NCI-H2107 treated with DMSO at 0.1 percent for 48 hours (cell line): ENCODE data around the gene TMEM253.

Experiments
- DNase-seq: peaks from one replicate; lab custom pipeline; 2025; ENCODE audit not compliant: unreplicated experiment; lab: John Stamatoyannopoulos, UW

The TMEM253 gene

DNA sequence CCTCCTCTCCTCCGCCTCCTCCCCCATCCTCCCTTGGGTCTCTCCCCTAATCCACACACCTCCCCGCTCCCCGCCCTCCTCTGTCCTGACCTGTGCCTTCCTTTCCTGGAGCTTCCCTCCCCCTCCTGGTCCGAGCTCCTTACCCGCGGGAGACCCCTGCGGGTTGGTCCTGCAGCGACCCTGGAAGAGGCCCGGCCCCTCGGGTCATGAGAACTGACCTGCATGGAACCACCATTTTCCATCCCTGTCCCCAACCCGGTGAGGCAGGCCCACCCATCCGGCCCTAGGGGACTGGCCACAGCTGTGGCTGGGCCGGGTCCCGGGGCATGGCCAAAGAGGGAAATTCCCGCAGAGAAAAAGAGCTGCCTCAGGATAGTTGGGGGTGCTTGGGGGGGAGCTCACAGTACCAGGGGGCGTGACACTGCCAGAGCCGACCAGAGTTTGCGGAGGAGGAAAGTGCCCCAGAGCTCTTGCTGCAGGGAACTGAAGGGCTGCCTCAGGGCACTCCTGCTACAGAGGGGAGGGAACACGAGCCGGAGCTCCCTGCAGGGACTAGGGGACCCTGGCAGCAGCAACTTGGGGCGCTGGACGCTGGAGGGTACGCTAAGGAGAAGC, 30.1 kb upstream of the TMEM253 start:
- peak; percentile 29 for DNase-seq

DNA sequence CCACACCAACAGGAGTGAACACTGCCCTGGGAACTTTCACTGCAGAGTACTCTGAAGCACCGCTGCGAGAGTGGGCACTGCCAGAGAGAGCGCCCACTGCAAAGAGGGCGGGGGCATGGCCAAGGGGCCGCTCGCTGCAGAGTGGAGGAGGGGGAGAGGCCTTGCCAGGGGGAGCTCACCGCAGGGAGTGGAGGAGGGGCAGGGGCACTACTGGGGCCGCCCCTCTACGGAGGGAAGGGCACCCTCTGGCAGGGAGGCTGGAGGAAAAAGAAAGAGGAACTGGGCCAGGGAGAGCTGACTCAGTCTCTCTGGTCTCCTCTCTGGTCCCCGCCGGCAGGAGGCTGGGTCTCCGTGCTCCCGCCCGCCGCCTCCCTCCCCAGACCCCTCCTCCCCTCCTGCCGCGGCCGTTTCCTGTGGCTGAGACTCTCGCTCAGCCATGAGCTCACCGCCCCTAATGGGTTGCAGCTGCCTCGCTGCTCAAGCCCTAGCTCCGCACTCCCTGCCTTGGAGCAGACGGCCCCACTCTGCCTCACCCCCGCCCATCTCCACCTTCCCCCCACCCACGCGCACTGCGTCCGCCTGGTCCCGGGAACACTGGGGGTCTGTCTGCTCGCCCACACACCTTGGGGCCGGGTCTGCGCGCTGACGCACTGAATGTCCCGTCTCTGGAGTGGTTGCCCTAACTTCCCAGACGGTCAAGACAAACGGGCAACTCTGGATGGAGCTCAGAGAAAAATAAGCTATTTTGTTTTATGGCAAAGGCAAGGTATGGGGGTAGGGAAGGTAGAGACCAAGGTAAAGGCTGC, 29.4 kb upstream of the TMEM253 start:
- DNase-seq = peak; percentile 74

DNA sequence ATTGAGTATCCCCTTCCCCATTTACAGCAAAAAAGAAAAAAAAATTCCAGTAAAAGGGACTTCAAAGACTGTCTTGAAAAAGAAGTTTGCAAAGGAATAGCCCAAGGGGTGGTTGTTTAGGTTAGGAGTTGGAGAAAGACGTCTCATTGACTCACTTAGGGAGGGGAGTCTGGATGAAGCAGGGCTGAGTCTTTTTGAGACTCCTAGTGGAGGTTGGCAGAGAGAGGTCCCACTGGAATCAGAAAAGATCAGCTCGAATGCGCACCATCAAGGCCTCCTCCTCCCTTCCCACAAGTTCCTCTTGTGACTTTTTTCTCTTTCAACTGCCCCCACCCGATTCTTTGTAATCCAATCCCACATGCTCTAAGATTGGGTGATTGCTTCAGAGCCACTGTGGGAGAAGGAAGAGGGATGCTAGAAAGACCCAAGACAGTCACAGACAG, 28.8 kb upstream of the TMEM253 start:
- DNase-seq = no peak

DNA sequence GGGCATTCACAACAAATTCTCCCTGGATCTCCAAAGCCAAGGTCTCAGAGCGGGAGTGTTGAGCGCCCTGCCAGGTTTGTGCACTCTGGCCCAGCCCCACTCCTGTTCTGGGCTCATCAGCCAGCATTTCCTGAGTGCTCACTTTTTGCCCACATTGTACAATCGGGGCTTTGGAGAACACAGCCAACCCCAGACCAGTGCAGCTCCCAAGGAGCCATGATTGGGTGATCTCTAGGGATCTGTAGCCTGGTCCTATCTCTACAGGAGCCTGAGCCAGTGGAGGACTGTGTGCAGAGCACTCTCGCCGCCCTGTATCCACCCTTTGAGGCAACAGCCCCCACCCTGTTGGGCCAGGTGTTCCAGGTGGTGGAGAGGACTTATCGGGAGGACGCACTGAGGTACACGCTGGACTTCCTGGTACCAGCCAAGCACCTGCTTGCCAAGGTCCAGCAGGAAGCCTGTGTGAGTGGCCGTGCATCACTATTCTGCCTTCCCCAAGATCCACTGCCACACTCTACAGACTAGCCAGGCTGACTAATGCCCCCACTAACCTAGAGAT, 28.0 kb upstream of the TMEM253 start:
- DNase-seq = no peak

DNA sequence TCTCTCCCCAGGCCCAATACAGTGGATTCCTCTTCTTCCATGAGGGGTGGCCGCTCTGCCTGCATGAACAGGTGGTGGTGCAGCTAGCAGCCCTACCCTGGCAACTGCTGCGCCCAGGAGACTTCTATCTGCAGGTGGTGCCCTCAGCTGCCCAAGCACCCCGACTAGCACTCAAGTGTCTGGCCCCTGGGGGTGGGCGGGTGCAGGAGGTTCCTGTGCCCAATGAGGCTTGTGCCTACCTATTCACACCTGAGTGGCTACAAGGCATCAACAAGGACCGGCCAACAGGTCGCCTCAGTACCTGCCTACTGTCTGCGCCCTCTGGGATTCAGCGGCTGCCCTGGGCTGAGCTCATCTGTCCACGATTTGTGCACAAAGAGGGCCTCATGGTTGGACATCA, 26.9 kb upstream of the TMEM253 start:
- no peak for DNase-seq

DNA sequence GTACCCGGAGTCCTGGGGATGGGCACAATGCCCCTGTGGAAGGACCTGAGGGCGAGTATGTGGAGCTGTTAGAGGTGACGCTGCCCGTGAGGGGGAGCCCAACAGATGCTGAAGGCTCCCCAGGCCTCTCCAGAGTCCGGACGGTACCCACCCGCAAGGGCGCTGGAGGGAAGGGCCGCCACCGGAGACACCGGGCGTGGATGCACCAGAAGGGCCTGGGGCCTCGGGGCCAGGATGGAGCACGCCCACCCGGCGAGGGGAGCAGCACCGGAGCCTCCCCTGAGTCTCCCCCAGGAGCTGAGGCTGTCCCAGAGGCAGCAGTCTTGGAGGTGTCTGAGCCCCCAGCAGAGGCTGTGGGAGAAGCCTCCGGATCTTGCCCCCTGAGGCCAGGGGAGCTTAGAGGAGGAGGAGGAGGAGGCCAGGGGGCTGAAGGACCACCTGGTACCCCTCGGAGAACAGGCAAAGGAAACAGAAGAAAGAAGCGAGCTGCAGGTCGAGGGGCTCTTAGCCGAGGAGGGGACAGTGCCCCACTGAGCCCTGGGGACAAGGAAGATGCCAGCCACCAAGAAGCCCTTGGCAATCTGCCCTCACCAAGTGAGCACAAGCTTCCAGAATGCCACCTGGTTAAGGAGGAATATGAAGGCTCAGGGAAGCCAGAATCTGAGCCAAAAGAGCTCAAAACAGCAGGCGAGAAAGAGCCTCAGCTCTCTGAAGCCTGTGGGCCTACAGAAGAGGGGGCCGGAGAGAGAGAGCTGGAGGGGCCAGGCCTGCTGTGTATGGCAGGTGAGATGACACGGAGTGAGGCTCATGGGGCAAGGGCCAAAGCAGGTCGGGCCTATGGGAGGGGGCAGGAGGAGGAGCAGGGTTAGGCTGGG, 26.2 kb upstream of the TMEM253 start:
- no peak for DNase-seq

DNA sequence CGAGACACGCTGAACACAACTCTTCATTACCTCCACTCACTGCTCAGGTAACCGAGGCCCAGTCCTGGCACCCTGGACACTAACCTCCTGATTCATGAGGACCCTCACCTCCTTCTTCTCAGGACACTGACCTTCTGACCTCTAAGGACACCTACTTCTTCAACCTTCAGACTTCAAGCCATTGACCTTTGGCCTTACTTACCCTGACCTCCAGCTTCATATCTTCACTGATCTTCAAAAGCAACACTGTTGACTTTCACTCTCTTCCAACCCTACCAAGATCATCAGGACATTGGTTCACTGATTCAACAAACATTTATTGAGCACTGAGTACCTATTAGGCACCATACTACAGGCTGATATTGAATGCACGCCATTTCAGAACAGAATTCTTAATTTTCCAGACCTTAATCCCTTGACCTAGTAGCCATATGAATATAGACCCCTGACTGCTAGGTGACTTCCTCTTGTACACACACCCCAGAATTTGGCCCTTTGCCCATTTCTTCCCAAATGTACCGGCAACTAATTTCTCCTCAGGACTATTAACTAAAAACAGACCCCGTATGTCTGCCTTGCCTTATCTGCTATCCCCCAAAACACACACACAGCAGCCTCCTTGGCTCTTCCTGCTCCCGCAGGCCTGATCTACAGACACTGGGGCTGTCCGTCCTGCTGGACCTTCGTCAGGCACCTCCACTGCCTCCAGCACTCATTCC, 25.0 kb upstream of the TMEM253 start:
- no peak for DNase-seq

DNA sequence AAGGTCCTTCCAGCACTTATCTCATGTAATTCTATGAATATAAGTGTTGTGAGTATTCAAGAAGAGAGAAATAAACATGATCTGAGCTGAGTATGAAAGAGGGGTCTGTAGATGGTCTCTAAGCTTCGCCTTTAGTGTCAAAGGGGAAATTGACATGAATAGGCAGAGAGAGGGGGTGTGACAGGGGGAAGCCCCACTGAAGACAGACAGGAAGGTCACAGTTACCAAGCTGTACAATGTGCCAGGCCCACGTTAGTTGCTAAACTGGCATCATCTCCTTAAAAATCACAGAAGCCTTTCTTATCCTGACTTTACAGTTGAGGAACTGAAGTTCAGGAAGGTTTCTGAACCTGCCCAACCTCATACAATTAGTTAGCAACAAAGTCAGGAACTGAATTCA, 23.2 kb upstream of the TMEM253 start:
- DNase-seq = no peak

DNA sequence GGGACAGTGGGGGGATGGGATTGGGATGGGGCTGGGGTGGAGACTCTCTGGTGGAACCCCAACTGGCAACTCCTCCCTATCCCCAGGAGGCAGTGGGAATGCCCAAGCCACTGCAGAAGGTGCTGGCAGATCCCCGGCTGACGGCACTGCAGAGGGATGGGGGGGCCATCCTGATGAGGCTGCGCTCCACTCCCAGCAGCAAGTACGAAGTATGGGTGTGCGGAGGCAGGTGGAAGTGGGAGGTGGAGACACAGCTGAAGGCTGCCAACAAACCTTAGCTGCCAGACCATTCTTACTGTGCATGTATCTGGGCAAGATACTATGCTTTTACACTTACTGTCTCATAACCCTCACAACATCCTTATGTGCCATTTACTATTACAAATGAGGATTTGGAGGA, 22.6 kb upstream of the TMEM253 start:
- DNase-seq = no peak

DNA sequence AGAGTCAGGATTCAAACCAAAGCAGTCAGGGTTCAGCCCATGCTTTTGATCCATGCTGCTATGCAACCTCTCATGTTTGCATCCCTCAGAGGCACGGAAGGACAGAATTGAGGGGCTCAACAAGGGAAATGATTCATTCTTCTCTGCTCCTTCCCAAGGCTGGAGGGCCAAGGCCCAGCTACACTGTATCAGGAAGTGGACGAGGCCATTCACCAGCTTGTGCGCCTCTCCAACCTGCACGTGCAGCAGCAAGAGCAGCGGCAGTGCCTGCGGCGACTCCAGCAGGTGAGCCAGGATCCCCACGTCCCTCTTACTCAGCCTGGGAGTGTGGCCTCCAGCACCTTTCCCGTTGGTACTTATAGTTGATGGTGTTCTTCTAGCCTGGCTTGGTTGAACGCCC, 22.1 kb upstream of the TMEM253 start:
- no peak for DNase-seq

DNA sequence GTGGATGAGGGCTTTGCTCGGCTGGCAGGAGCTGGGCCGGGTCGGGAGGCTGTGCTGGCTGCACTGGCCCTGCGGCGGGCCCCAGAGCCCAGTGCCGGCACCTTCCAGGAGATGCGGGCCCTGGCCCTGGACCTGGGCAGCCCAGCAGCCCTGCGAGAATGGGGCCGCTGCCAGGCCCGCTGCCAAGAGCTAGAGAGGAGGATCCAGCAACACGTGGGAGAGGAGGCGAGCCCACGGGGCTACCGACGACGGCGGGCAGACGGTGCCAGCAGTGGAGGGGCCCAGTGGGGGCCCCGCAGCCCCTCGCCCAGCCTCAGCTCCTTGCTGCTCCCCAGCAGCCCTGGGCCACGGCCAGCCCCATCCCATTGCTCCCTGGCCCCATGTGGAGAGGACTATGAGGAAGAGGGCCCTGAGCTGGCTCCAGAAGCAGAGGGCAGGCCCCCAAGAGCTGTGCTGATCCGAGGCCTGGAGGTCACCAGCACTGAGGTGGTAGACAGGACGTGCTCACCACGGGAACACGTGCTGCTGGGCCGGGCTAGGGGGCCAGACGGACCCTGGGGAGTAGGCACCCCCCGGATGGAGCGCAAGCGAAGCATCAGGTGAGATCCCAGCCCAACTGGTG, 19.2 kb upstream of the TMEM253 start:
- no peak for DNase-seq

DNA sequence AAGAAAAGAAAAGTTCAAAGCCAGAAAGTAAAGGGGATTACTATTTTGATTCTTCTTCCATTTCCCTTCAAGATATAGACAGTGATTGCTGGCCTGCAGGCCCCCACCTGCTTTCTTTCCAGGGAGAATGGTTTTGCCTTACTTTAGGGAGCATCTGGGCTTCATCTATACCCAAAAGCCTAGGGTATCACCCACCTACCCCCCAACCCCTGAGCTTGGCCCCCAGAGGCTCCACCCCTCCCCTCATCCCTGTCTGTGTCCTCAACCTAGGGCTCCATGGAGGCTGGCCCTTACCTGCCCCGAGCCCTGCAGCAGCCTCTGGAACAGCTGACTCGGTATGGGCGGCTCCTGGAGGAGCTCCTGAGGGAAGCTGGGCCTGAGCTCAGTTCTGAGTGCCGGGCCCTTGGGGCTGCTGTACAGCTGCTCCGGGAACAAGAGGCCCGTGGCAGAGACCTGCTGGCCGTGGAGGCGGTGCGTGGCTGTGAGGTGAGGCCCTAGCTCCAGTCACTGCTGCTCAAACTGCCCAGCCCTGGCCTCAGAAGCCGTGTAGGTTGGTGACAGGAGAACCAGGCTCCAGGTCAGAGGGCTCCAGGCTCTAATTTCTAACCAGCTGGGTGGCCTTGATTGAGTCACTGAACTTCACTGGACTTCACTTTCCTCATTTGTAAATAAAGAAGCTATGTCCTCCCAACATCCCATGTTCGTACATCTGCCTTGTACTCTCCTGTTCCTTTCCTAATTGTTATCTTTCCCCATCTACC, 17.1 kb upstream of the TMEM253 start:
- DNase-seq = no peak

DNA sequence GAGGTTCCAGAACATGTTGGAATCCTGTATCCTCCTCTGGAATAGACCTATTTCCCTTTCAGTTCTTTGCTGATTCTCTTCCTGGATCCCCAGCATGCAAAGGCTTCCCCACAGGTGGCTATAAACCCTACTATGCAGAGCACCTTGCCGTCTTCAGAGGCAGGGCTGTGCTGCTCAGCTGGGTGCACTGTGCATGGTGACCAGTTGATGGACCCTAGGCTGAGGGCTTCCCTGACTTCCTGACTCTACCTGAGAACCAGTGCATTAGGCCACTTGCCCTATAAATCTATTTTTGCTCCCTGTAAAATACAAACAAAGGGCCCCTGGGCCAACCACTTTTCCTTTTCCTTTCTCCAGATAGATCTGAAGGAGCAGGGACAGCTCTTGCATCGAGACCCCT, 16.5 kb upstream of the TMEM253 start:
- DNase-seq = no peak

DNA sequence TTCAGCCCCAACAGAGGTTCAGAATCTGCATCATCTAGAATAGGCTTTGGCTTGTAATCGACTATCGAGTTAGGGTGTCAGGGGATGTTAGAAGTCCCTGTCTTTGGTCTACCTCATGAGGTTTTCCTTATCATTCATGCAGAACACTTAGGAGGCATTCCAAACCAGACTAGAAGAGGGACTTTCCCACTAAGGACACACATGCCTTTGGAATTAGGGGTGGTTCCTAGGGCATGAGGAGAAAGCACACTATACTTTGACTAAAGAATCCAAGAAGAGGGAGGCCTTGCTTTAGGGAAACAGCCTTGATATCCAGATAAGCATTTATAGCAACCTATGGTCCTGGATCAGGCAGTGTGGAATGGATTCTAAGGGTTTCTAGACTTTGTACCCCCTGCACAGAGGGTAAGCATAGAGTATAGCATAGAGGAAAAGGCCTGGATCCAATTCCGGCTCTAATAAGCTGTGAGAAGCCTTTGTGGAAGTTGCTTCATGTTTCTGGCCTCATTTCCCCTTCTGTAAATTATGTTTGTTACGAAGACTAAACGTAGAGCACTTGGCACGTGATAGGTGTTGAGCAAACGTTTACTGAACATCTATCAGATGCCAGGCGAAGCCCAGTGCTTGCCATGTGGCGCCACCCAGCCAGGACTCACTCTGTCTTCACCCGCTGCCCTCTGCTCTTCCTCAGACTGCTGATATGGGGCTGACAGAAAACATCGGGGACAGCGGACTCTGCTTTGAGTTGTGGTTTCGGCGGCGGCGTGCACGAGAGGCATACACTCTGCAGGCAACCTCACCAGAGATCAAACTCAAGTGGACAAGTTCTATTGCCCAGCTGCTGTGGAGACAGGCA, 15.6 kb upstream of the TMEM253 start:
- no peak for DNase-seq

DNA sequence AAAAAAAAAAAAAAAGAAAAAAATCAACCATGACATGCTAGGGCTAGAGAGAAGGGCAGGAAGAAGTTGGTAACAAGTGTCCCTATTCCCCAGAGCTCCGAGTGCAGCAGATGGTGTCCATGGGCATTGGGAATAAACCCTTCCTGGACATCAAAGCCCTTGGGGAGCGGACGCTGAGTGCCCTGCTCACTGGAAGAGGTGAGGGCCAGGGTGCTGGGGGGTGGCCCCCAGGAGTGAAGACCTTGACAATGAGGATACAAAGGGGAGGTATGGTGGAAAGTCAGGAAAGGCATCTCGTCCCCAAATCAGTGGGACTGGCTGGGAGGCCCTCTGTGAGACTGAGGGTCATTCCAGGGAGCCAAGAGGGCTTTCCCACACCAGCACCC, 14.0 kb upstream of the TMEM253 start:
- no peak for DNase-seq

DNA sequence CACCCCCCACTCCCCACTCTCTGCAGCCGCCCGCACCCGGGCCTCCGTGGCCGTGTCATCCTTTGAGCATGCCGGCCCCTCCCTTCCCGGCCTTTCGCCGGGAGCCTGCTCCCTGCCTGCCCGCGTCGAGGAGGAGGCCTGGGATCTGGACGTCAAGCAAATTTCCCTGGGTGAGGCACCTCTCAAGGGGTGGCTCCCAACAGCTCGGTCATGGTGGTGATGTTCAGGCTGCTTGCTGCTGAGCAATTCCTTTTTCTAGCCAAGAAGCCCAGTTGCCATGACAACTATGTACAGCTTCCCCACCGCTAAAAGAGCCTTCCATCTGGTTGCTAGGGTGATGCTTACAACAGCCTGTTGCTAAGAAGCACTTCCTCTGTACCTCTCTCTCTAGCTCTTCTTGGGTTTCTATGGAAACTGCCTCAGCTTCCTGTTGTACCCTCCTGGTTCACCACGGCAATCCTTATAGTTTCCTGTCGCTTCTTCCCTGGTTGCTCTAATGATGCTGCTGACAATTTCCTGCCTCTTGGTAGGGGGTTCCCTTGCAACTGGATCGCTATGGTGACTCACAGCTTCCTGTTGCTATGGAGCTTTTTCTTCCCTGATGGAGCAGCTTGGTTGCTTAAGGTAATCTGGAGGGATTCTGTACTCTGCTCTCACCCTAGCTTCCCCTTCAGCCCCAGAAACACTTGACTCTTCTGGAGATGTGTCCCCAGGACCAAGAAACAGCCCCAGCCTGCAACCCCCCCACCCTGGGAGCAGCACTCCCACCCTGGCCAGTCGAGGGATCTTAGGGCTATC, 13.4 kb upstream of the TMEM253 start:
- no peak for DNase-seq

DNA sequence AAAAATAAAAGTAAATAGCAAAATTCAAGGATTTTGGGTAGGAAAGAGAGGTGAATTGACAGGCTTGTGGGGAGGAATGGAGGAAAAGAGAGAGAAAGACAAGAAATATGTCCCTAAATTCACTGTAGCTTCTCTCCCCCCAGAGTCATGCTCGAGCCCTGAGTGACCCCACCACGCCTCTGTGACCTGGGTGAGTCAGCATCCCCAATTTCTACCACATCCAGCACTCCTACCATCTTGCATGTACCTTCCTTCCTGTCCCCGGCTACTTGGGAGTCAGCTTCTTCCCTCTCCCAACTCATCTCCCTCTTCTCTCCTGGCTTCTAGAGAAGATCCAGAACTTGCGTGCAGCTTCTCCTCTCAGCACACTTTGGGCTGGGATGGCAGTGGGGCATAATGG, 12.2 kb upstream of the TMEM253 start:
- no peak for DNase-seq

DNA sequence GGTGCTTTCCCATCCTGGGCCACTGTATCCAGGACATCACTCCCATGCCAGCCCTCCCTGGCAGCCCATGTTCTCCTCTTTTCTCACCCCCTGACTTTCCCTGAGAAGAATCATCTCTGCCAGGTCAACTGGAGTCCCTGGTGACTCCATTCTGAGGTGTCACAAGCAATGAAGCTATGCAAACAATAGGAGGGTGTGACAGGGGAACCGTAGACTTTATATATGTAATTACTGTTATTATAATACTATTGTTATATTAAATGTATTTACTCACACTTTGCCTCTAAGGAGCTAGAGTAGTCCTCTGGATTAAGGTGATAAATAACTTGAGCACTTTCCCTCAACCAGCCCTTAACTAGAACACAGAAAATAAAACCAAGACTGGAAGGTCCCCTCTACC, 11.6 kb upstream of the TMEM253 start:
- no peak for DNase-seq
